Liver (tissue), 9 donors: ENCODE measurements around the gene RALGPS1. TPM values are rescaled to one million over a fixed set of nuclear protein-coding genes. Genes with fewer than 3 reads are reported as not detected.

Experiments
- DNase-seq: peaks from one replicate; pipeline ENCODE4 v3.0.0-alpha.2; 2017; ENCODE audit warnings: low spot score
- H3K27ac ChIP-seq, 2 donors: one replicate each; pipeline ENCODE4 v1.7.0; 2013; ENCODE audit warnings: inconsistent platforms in 2 of 2, low read length in 2 of 2, control low read depth in 1 of 2, low read depth in 1 of 2, mild to moderate bottlenecking in 1 of 2
- H3K27me3 ChIP-seq, 4 donors: one replicate each; pipeline versions ENCODE4 v1.6.1 to v1.7.0; 2013; ENCODE audit warnings: low read length in 3 of 4, inconsistent platforms in 1 of 4, mild to moderate bottlenecking in 1 of 4, moderate library complexity in 1 of 4; ENCODE audit not compliant: control insufficient read depth in 4 of 4, insufficient read depth in 4 of 4
- H3K36me3 ChIP-seq, 4 donors: one replicate each; pipeline versions ENCODE4 v1.6.1 to v1.7.0; 2013; ENCODE audit warnings: low read length in 3 of 4, mild to moderate bottlenecking in 3 of 4, low read depth in 1 of 4, moderate library complexity in 1 of 4; ENCODE audit not compliant: control insufficient read depth in 4 of 4, insufficient read depth in 3 of 4
- H3K4me1 ChIP-seq, 4 donors: one replicate each; pipeline versions ENCODE4 v1.6.1 to v1.7.0; 2013; ENCODE audit warnings: low read length in 3 of 4, mild to moderate bottlenecking in 3 of 4, moderate library complexity in 1 of 4; ENCODE audit not compliant: control insufficient read depth in 4 of 4, insufficient read depth in 4 of 4
- H3K4me3 ChIP-seq, 3 donors: one replicate each; pipeline versions ENCODE4 v1.6.1 to v1.7.0; 2013; ENCODE audit warnings: low read length in 3 of 3, control low read depth in 1 of 3, low read depth in 1 of 3, mild to moderate bottlenecking in 1 of 3
- H3K9ac ChIP-seq, 2 donors: one replicate each; pipeline ENCODE4 v1.7.0; 2013; ENCODE audit warnings: low read length in 2 of 2, mild to moderate bottlenecking in 2 of 2, moderate library complexity in 2 of 2, control low read depth in 1 of 2, low read depth in 1 of 2
- H3K9me3 ChIP-seq, 4 donors: one replicate each; pipeline versions ENCODE4 v1.6.1 to v1.7.0; 2013; ENCODE audit warnings: low read length in 3 of 4; ENCODE audit not compliant: control insufficient read depth in 4 of 4
- ATF3 ChIP-seq: IDR thresholded peaks from 2 replicates; pipeline ENCODE4 v1.6.1; 2016; ENCODE audit warnings: antibody characterized with exemption
- CTCF ChIP-seq: fragments of 150-350 bp; IDR thresholded peaks from 2 replicates; pipeline ENCODE4 v1.5.1; 2017; ENCODE audit warnings: improper control_type of control experiment, low read depth, low read length; ENCODE audit not compliant: missing input control
- EGR1 ChIP-seq, 2 donors: IDR thresholded peaks; 2 replicates each; pipeline ENCODE4 v1.6.1; 2016 to 2018; ENCODE audit warnings: antibody characterized with exemption in 2 of 2, low read depth in 2 of 2
- FOXA1 ChIP-seq: IDR thresholded peaks from 2 replicates; pipeline ENCODE4 v1.6.1; 2016; ENCODE audit warnings: antibody characterized with exemption
- FOXA2 ChIP-seq: IDR thresholded peaks from 2 replicates; pipeline ENCODE4 v1.6.1; 2016; ENCODE audit warnings: antibody characterized with exemption
- GABPA ChIP-seq, 2 donors: IDR thresholded peaks in 1 of 2; conservative IDR thresholded peaks in 1 of 2; 2 replicates each; pipeline ENCODE4 v1.6.1; 2016; ENCODE audit warnings: antibody characterized with exemption in 2 of 2, mild to moderate bottlenecking in 1 of 2, moderate library complexity in 1 of 2
- HNF4A ChIP-seq, 2 donors: conservative IDR thresholded peaks; 2 replicates each; pipeline ENCODE4 v1.6.1; 2016; ENCODE audit warnings: antibody characterized with exemption in 2 of 2, mild to moderate bottlenecking in 2 of 2
- HNF4G ChIP-seq: IDR thresholded peaks from 2 replicates; pipeline ENCODE4 v1.6.1; 2016; ENCODE audit warnings: antibody characterized with exemption
- JUND ChIP-seq, 2 donors: IDR thresholded peaks; 2 replicates each; pipeline ENCODE4 v1.6.1; 2016; ENCODE audit warnings: antibody characterized with exemption in 2 of 2
- MAX ChIP-seq: IDR thresholded peaks from 2 replicates; pipeline ENCODE4 v1.6.1; 2016; ENCODE audit warnings: antibody characterized with exemption
- NR2F2 ChIP-seq: IDR thresholded peaks from 2 replicates; pipeline ENCODE4 v1.6.1; 2016; ENCODE audit warnings: antibody characterized with exemption
- RAD21 ChIP-seq, 2 donors: IDR thresholded peaks; 2 replicates each; pipeline ENCODE4 v1.6.1; 2016; ENCODE audit warnings: antibody characterized with exemption in 2 of 2, mild to moderate bottlenecking in 2 of 2
- REST ChIP-seq: IDR thresholded peaks from 2 replicates; pipeline ENCODE4 v1.6.1; 2016; ENCODE audit warnings: antibody characterized with exemption, mild to moderate bottlenecking
- RXRA ChIP-seq, 2 donors: IDR thresholded peaks; 2 replicates each; pipeline ENCODE4 v1.6.1; 2017 to 2018; ENCODE audit warnings: antibody characterized with exemption in 2 of 2, mild to moderate bottlenecking in 1 of 2
- SP1 ChIP-seq: IDR thresholded peaks from 2 replicates; pipeline ENCODE4 v1.6.1; 2018; ENCODE audit warnings: antibody characterized with exemption, mild to moderate bottlenecking
- TAF1 ChIP-seq: conservative IDR thresholded peaks from 2 replicates; pipeline ENCODE4 v1.6.1; 2016; ENCODE audit warnings: antibody characterized with exemption, mild to moderate bottlenecking
- YY1 ChIP-seq: IDR thresholded peaks from 2 replicates; pipeline ENCODE4 v1.6.1; 2016; ENCODE audit warnings: antibody characterized with exemption, mild to moderate bottlenecking
- ZBTB33 ChIP-seq: IDR thresholded peaks from 2 replicates; pipeline ENCODE4 v1.6.1; 2016; ENCODE audit warnings: antibody characterized with exemption
- WGBS: extraction: QIAGEN DNeasy Blood & Tissue Kit; methylation state at CpG from one replicate; pipeline ENCODE4 v1.1.7; 2013; 5-methylcytosine and 5-hydroxymethylcytosine counted together
- polyA plus RNA-seq, 2 donors: library from polyadenylated mRNA; stranded (reverse) in 1 of 2; unstranded in 1 of 2; fragments of 200-250 nt in 1 of 2; fragments of >200 nt in 1 of 2; fragmentation: Nextera tagmentation in 1 of 2; extraction: Ambion mirVana in 1 of 2; gene quantifications; one replicate each; pipeline versions ENCODE4 v1.2.1 to v1.2.3, GENCODE V29; 2013 to 2015
- total RNA-seq, 2 donors: library from RNA; depleted of rRNA; stranded (reverse); fragments of >200 nt; gene quantifications; one replicate each; pipeline ENCODE4 v1.2.3, GENCODE V29; 2014
- donor health status: healthy.
- donor health status: healthy.
- donor health status: healthy.
- donor health status: healthy.
- donor health status: healthy.

Gene RALGPS1
- total and polyA plus RNA-seq, 4 donors: 1.4 to 2.7 (median 2.0) TPM

GRCh38 chr9:127067603-127068220, 153.1 kb downstream of the RALGPS1 start:
- TF ChIP-seq MAX (no peak), RXRA (IDR thresholded peaks at IDR 0.05) (no peak), FOXA2 (no peak), GABPA (IDR thresholded peaks at IDR 0.05 in 1 of 2, conservative IDR thresholded peaks at IDR 0.05 in 1 of 2) (no peak), NR2F2 (no peak), TAF1 (no peak), SP1 (no peak), EGR1 (IDR thresholded peaks at IDR 0.05; ENCODE audit: low read depth in 2 of 2) (no peak)
- no peaks in the 10 kb centered on the region for H3K36me3 ChIP-seq
- no peak overlapping the region for H3K27ac ChIP-seq
- no peaks in the 10 kb centered on the region for H3K4me1 ChIP-seq
- 89% methylated on average over 5 of the region's 5 CpGs for WGBS
- no peak for DNase-seq
- no peaks in the 10 kb centered on the region for H3K9me3 ChIP-seq
- no peak overlapping the region for H3K9ac ChIP-seq
- no peaks in the 10 kb centered on the region for H3K27me3 ChIP-seq
- H3K4me3 ChIP-seq: no peak overlapping the region

- no peak overlapping the region for H3K4me3 ChIP-seq
- no peak overlapping the region for H3K27ac ChIP-seq
- no peak for DNase-seq
- no peaks in the 10 kb centered on the region for H3K27me3 ChIP-seq
- H3K4me1 ChIP-seq: no peaks in the 10 kb centered on the region
- TF ChIP-seq HNF4A (conservative IDR thresholded peaks at IDR 0.05) (no peak), RAD21 (IDR thresholded peaks at IDR 0.05) (no peak), NR2F2 (no peak), CTCF (no peak), REST (no peak), EGR1 (IDR thresholded peaks at IDR 0.05; ENCODE audit: low read depth in 2 of 2) (no peak), SP1 (no peak), JUND (IDR thresholded peaks at IDR 0.05) (no peak), ZBTB33 (no peak), FOXA2 (no peak), RXRA (IDR thresholded peaks at IDR 0.05) (no peak), GABPA (IDR thresholded peaks at IDR 0.05 in 1 of 2, conservative IDR thresholded peaks at IDR 0.05 in 1 of 2) (no peak), HNF4G (no peak), MAX (no peak), FOXA1 (no peak), YY1 (no peak), ATF3 (no peak)
- H3K9ac ChIP-seq: no peak overlapping the region
- H3K9me3 ChIP-seq: no peaks in the 10 kb centered on the region
- WGBS: 91% methylated on average over 4 of the region's 4 CpGs
- H3K36me3 ChIP-seq: no peaks in the 10 kb centered on the region
Measured at GRCh38 chr9:127074561-127075548, 160.3 kb downstream of the RALGPS1 start.
